Osteocyte (in vitro differentiated cells): ENCODE measurements around the gene UBE2E1. TPM values are rescaled to one million over a fixed set of nuclear protein-coding genes. Genes with fewer than 3 reads are reported as not detected.

ENCODE experiments used
- DNase-seq: peaks from one replicate; pipeline ENCODE4 v3.0.0; 2021; ENCODE audit warnings: mixed read lengths; ENCODE audit not compliant: unreplicated experiment; ENCODE audit errors: extremely low spot score
- H3K27ac Mint-ChIP-seq: one replicate; pipeline ENCODE4 v1.8.0; 2021; ENCODE audit warnings: mild to moderate bottlenecking, mixed read lengths; ENCODE audit not compliant: unreplicated experiment
- H3K27me3 Mint-ChIP-seq: one replicate; pipeline ENCODE4 v1.8.0; 2021; ENCODE audit warnings: mixed read lengths; ENCODE audit not compliant: unreplicated experiment
- H3K36me3 Mint-ChIP-seq: one replicate; pipeline ENCODE4 v1.8.0; 2021; ENCODE audit warnings: mixed read lengths; ENCODE audit not compliant: unreplicated experiment
- H3K4me1 Mint-ChIP-seq: one replicate; pipeline ENCODE4 v1.8.0; 2021; ENCODE audit warnings: mixed read lengths; ENCODE audit not compliant: unreplicated experiment
- H3K4me3 Mint-ChIP-seq: one replicate; pipeline ENCODE4 v1.8.0; 2021; ENCODE audit warnings: mild to moderate bottlenecking, moderate library complexity, mixed read lengths; ENCODE audit not compliant: unreplicated experiment
- H3K9me3 Mint-ChIP-seq: one replicate; pipeline ENCODE4 v1.8.0; 2021; ENCODE audit warnings: mixed read lengths; ENCODE audit not compliant: unreplicated experiment
- CTCF ChIP-seq: fragments of 200-600 bp; sonication (generic); IDR thresholded peaks from 2 replicates; pipeline ENCODE4 v1.5.0; 2021; ENCODE audit warnings: antibody characterized with exemption, mild to moderate bottlenecking, moderate library complexity
- long read RNA-seq: library from polyadenylated mRNA; unstranded; transcript quantifications from one replicate; pipeline ENCODE4 v2.0.0, GENCODE V29; 2021
- total RNA-seq: library from RNA; stranded (reverse); gene quantifications from 2 replicates; pipeline ENCODE4 v1.2.1, GENCODE V29; 2021

The UBE2E1 gene
- 98.5 and 104 TPM in 2 replicates for total RNA-seq
- long read RNA-seq, transcript UBE2E1-201 (6 exons, 1,511 nt), result major isoform, 7 of 18 reads
- long read RNA-seq, partial matches to known transcripts, result 6 of 18 reads
- long read RNA-seq, other reads (novel, unspliced or antisense), result 5 of 18 reads

GRCh38 chr3:23805633-23806533 is at the start of gene UBE2E1:
Gene UBE2E1, plus strand, starts transcription at chr3:23805955. Its CDS starts 1,315 bp downstream, at chr3:23807270.
- DNase-seq, result peak; percentile 89
- peaks cover 7% of the 10 kb centered on the region for H3K36me3 Mint-ChIP-seq
- peak; percentile 21 for TF ChIP-seq CTCF
- peak within 1 kb of the TSS; percentile 94 for H3K4me3 Mint-ChIP-seq
- peaks cover 39% of the 10 kb centered on the region for H3K4me1 Mint-ChIP-seq
- no peaks in the 10 kb centered on the region for H3K9me3 Mint-ChIP-seq
- H3K27ac Mint-ChIP-seq, result peak within 1 kb of the TSS; percentile 93
- peaks cover 3% of the 10 kb centered on the region for H3K27me3 Mint-ChIP-seq

GRCh38 chr3:23756206-23756840 is 49.4 kb upstream of the UBE2E1 start:
- no peak for DNase-seq

GRCh38 chr3:23758253-23758838 is 47.4 kb upstream of the UBE2E1 start:
- no peaks in the 10 kb centered on the region for H3K36me3 Mint-ChIP-seq
- peaks cover 15% of the 10 kb centered on the region for H3K4me1 Mint-ChIP-seq
- no peaks in the 10 kb centered on the region for H3K9me3 Mint-ChIP-seq
- H3K27ac Mint-ChIP-seq, result no peak overlapping the region
- no peak for TF ChIP-seq CTCF
- H3K4me3 Mint-ChIP-seq, result no peak overlapping the region
- H3K27me3 Mint-ChIP-seq, result no peaks in the 10 kb centered on the region
- no peak for DNase-seq

More at GRCh38 chr3:23756206-23756840, 49.4 kb upstream of the UBE2E1 start:
- no peaks in the 10 kb centered on the region for H3K36me3 Mint-ChIP-seq
- no peak overlapping the region for H3K27ac Mint-ChIP-seq
- H3K4me3 Mint-ChIP-seq, result no peak overlapping the region
- no peaks in the 10 kb centered on the region for H3K9me3 Mint-ChIP-seq
- peaks cover 15% of the 10 kb centered on the region for H3K4me1 Mint-ChIP-seq
- no peaks in the 10 kb centered on the region for H3K27me3 Mint-ChIP-seq
- no peak for TF ChIP-seq CTCF

- Mint-ChIP-seq H3K27ac (no peak overlapping the region), H3K9me3 (no peaks in the 10 kb centered on the region)
Observed at GRCh38 chr3:23760325-23760724, 45.4 kb upstream of the UBE2E1 start.

More at GRCh38 chr3:23760325-23760724, 45.4 kb upstream of the UBE2E1 start:
- no peaks in the 10 kb centered on the region for H3K36me3 Mint-ChIP-seq
- H3K27me3 Mint-ChIP-seq, result no peaks in the 10 kb centered on the region
- H3K4me1 Mint-ChIP-seq, result peaks cover 15% of the 10 kb centered on the region
- no peak for DNase-seq
- no peak for TF ChIP-seq CTCF
- H3K4me3 Mint-ChIP-seq, result no peak overlapping the region
